Stimulated activated CD4-positive, alpha-beta T cell treated with anti-CD3 and anti-CD28 coated beads, Interleukin-1b, Interleukin-23, amount 100 ng/mL, for 4 hours (primary cell): Measurements from ENCODE around the gene TTLL10.

Experiments used
- DNase-seq, 2 donors: peaks; one replicate each; pipeline ENCODE4 v3.0.0-alpha.2; 2020; ENCODE audit warnings: low read depth in 2 of 2

The TTLL10 gene

GRCh38 chr1:1173793-1174415 lies at the start of gene TTLL10:
TSS of gene TTLL10 (plus strand) at chr1:1173880. CDS start at chr1:1179216, 5,336 bp downstream.
- peak in 1 of 2 donors; percentile 22 for DNase-seq

GRCh38 chr1:1124508-1124785 lies 49.2 kb upstream of the TTLL10 start:
- DNase-seq: no peak

- no peak for DNase-seq
Observed at GRCh38 chr1:1124786-1125642, 48.7 kb upstream of the TTLL10 start.

- DNase-seq: no peak
Observed at GRCh38 chr1:1125945-1126344, 47.7 kb upstream of the TTLL10 start.

GRCh38 chr1:1127551-1128451 lies 45.9 kb upstream of the TTLL10 start:
- DNase-seq: no peak

- no peak for DNase-seq
Observed at GRCh38 chr1:1128454-1129139, 45.1 kb upstream of the TTLL10 start.

- no peak for DNase-seq
Observed at GRCh38 chr1:1129381-1129821, 44.3 kb upstream of the TTLL10 start.

- DNase-seq: no peak
Observed at GRCh38 chr1:1130206-1131120, 43.2 kb upstream of the TTLL10 start.

- no peak for DNase-seq
Observed at GRCh38 chr1:1132042-1132950, 41.4 kb upstream of the TTLL10 start.

- no peak for DNase-seq
Observed at GRCh38 chr1:1132956-1133750, 40.5 kb upstream of the TTLL10 start.

GRCh38 chr1:1134300-1134970 lies 39.2 kb upstream of the TTLL10 start:
- DNase-seq: no peak

GRCh38 chr1:1135339-1136136 lies 38.1 kb upstream of the TTLL10 start:
- DNase-seq: no peak

- no peak for DNase-seq
Observed at GRCh38 chr1:1136547-1137230, 37.0 kb upstream of the TTLL10 start.

GRCh38 chr1:1137256-1138045 lies 36.2 kb upstream of the TTLL10 start:
- DNase-seq: peak; percentile 59 to 71

- DNase-seq: no peak
Observed at GRCh38 chr1:1140673-1141072, 33.0 kb upstream of the TTLL10 start.
